UCSD-AML1 (cell line): Measurements from ENCODE around the gene PCBP4.
A peak's percentile ranks its signal among the peaks of the same experiment; 100 is the strongest.
"Not testable (repeated sequence)": the region's sequence is repeated elsewhere in the genome, so short reads cannot be mapped to it uniquely, and the experiment has no call there.

ENCODE experiments used
- DNase-seq: peaks from one replicate; lab custom pipeline; 2025; ENCODE audit not compliant: unreplicated experiment; lab: John Stamatoyannopoulos, UW

The PCBP4 gene

DNA sequence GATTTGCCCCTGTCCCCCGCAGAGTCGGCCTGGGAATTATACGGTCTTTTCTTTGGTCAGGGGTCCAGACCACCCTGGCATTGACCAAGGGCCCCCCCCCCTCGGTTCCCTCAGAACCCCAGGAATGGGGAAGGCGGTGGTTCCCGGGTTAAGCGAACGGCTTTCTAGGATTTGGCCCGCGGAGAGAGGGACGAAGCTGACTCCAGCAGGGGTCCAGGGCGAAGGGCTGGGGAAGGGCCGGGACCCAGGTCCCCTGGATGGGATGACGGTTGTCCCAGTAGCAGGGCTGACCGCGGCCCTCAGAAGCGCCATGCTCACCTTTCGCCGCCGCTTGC lies 25.8 kb downstream of the PCBP4 start:
- no peak for DNase-seq

- DNase-seq: no peak
These were observed 26.4 kb downstream of the PCBP4 start for GRCh38 chr3:51940648-51941462.

DNA sequence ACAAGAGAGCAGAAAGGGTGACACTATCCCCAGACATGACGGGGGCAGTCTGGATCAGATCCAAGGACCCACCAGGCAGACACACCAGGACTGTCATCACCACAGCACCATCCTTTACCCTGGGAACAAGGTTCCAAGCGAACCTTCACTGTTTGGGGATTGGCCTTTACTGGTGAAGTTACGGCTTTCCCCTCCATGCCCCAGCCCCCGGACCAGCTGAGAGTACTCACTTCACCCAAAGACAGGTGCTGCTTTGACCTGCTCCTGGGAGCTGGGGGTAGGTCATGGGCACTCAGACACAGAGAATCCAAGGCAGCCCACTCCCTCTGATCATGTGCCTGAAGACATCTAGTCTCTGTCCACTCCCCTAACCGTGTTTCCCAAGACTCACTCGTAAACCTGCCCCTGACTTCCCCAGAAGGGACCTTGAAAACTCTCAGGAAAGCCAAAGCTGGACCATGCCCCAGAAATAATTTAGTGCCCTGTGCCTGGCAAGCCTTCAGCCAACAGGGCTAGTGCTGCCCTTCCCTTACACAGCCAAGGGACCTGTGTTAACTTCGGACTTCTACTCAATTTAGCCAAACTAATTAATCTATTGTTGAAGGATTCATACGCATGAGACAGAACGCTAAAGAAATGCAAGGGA lies 28.4 kb downstream of the PCBP4 start:
- no peak for DNase-seq

DNA sequence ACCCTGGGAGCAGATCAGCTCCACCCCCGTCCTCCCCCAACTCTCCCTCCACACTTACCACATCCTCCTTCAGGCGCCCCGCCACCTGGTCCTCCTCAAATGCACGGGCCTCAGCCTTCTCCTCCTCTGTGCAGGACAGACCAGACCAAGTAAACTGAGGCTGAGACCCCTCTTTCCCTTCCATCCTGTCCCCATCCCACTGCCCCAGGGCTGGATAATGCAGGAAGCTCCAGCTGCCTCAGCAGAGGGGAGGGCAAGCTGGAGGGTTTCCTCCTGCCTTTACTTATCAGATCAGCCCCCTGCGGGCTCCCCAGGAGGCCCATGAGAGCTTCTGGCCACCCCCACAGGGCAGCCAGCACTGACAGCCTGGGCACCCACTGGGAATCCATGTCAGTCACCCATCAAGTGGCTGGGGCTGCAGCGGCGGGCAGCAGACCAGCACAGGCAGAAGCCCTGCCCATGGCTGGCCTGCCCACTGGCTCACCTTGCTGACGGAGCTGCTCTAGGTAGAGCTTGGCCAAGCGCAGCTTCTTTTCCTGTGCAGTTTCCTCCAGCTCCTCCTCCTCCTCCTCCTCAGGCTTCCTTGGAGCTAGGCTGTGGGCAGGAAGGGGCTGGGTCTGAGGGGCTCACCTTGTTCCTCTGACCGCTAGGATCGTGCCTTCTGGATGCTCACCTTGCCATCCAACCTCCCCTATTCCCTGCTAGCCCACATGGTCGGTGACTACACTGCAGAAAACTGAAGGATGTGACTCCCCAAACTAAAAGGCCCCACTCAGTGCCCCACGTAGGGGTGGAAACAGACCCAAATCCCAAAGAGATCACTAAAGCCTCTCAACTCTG lies 29.4 kb downstream of the PCBP4 start:
- DNase-seq: no peak

- no peak for DNase-seq
These were observed 30.2 kb downstream of the PCBP4 start for GRCh38 chr3:51937014-51937413.

GRCh38 chr3:51935886-51936755 lies 31.1 kb downstream of the PCBP4 start:
- no peak for DNase-seq

DNA sequence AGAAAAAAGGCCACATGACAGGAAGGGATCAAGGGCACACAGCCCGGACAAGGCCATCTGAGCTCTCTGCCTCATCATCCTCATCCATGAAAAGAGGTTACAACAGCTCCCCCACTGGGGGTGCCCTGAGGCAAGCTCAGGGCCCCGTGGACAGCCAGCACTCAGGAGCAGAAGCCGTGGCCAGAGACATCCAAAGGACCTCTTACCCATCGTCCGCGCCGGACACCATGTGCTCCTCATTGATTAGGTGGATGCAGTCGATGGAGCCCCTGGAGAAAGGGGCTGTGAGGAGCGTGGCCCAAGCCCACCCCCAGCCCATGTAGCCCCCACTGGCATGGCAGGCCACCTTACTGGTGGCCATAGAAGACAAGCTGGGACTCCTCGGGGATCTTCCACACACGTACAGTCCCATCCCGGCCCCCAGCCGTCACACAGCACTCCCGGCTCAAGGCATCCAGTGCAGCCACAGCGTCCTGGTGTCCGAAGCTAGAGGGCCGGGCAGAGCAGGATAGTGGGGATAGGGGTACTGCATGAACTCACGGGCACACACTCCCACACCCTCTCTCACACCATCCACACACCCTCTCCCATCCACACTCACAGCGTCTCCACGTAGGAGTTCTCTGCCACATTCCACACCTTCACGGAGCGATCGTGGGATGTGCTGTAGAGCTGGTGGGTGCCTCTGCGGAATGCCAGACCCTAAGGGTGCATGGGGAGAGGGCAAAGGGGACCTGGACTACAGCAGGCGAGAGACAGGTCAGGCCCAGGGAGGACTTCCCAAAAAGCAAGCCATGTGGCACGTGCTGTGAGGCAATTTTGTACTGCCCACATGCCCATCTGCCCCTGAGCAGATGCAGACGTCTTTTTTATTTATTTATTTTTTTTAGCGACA lies 32.0 kb downstream of the PCBP4 start:
- DNase-seq: no peak

DNA sequence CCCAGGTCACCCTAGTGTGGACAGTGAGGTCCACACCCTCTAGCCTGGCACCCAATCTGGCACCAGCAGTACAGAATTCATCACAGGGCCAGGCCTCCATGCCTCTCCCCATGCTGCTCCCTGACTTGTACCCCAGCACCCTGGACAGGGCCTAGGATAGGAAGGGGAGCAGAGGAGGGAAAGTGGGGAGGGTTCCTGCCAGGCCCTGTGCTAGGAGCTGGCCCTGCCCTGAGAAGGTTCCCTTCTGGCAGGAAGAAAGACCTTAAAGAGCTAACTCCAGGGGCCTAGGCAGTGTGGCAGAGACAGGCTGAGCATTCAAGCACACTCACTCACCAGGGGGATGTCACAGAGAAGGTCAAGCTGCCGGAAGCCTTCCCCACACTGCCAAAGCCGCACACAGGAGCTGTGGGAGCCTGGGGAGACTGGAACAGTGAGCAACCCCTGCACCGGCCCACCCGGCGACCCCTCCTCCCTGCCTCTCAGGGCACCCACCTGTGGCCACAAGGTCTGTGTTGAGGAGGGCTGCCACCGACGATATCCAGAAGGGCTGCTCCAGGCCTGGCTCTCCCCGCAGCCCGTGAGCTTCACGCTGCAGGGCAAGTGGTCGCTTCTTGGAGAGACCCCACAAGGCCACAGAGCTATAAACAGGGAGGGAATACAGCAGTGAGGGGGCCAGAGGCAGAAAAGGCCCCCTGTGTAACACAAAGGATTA lies 33.0 kb downstream of the PCBP4 start:
- no peak for DNase-seq

DNA sequence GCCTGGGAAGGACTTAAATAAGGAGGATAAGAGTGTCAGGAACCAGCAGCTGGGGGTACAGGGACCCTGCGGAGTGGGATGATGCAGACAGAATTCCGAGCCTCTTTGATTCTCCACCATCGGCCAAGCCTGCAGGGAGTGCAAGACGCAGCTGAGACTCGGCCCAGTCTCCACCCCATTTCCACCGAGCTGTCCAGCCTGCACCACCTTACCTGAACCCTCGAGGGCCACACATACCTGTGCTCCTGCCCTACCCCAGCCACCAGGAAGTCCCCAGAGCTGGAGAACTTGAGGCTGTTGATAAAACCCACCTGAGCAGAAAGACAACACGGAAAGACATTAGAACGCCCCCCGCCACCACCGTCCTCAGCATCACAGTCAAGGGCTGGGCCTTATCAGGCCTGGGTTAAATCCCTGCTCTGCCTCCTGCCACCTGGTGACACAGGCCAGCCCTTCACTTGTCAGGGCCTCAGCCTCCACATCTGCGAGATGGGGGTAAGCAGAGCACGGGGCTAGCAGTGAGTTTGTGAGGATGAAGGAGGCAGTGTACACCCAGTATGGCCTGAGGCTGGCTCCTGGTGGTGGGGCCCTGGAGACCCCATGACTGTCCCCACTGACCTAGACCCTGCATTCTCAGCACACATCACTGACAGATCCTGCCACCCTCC lies 33.6 kb downstream of the PCBP4 start:
- DNase-seq: no peak

DNA sequence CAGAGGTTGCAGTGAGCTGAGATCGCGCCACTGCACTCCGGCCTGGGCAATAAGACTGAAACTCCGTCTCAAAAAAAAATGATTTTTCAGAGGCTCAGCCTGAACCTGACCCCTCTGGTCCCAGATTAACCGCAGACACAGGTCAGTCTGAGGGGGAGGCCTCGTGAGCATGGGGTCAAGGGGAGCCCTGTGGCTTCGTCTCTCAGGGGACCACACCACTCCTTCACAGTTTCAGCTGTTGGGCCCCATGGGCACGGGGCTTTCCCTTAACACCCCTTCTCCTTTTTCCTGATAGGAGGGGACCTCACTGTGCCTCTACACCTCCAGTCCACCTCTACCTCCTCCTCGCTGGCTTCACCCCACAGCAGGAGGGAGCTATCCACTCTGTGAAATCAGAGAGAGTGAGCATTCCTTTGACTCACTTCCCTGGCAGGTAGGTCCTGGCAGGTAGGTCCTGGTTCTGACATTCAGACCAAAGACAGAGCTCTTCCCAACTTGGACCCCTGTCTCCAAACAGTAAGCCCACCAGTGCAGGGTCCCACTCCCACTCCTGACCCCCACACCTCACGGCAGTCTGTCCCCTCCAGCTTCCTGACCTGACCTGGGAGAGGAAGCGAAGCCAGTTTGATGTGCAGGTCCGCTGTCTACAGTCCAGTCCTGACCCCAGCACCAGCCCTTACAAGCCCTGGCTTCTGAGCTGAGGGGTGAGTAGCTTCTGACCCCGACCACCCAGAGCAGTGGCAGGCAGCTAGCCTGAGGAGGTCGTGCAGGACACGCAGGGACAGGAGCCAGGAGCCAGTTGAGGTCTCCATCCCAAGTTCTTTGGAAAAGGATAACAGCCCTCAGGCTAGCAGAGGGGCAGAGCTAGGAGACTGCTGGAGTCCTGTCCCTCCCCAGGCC lies 34.5 kb downstream of the PCBP4 start:
- DNase-seq: no peak

GRCh38 chr3:51931756-51932155 lies 35.5 kb downstream of the PCBP4 start:
- no peak for DNase-seq

DNA sequence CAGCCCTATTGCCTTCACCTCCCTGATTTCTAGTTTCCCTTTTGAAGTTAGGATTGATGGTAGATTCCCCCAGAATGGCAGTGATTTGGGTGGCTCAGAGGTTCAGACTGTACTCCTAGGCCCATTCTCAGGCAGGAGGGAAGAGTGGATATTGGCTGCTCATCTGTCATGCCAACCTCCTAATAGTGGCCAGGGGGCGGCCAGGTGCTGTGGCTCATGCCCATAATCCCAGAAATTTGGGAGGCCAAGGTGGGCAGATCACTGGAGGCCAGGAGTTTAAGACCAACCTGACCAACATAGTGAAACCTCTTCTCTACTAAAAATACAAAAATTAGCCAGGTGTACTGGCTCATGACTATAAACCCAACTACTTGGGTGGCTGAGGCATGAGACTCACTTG lies 36.8 kb downstream of the PCBP4 start:
- no peak for DNase-seq

DNA sequence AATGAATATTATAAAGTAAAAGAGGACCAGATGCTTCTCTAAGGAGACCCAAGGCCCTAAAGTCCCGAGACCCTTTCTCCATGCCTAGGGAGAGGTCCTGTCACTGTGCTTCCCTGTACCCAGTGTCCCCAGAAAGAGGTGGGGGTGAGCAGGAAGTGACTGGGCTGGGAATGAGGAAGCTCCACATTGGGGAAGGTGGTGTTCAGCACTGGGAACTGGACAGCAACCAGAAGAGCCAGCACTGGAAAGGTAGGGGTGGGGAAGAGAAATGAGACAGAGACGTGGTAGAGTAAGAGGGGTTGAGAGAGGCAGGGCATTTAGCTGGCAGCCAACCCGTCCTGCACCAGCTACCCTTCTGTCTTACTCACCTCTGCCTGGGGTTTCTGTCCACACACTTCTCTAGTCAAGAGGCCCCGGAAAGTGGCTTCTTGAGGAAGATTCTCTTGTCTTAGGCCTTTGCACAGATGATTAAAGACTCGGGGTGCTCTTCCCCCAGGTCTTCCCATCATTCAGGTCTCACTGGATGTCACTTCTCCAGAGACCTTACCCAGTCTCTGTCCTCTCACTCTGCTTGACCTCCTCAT lies 37.7 kb downstream of the PCBP4 start:
- DNase-seq: peak; percentile 18

DNA sequence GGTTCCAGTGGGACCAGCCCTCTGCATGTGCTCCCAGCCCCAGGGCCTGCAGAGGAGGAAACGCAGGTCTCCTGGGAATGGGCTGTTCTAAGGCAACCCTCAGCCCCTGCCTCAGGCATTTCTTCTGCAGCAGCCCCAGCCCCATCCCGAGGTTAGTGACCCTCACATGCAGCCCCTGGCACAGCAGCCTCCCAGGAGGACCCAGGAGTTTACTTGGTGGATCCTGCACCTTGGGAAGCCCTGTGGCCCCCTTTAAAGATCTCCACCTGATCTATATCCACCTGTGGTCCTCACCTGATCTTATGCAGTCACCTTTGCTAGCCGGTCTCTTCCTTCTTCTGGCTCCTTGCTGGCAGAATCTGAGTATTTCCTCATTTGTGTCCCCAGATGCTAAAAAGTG lies 38.3 kb downstream of the PCBP4 start:
- not testable (repeated sequence) for DNase-seq

- DNase-seq: no peak
These were observed 38.8 kb downstream of the PCBP4 start for GRCh38 chr3:51928438-51928837.

- DNase-seq: no peak
These were observed 39.9 kb downstream of the PCBP4 start for GRCh38 chr3:51927061-51927977.
